Parathyroid adenoma (tissue), 2 donors: Measurements from ENCODE around the gene ALOX5AP.

Source experiments
- H2AFZ ChIP-seq: fragments of 300-600 bp; sonication (generic); one replicate; pipeline ENCODE4 v1.7.0; 2017; ENCODE audit warnings: antibody characterized with exemption, mild to moderate bottlenecking
- H3K27ac ChIP-seq: fragments of 300-600 bp; sonication (generic); one replicate; pipeline ENCODE4 v1.7.0; 2017
- H3K27me3 ChIP-seq: fragments of 300-600 bp; sonication (generic); one replicate; pipeline ENCODE4 v1.7.0; 2017; ENCODE audit warnings: low read length; ENCODE audit not compliant: control insufficient read depth, insufficient read depth
- H3K36me3 ChIP-seq: fragments of 300-600 bp; sonication (generic); one replicate; pipeline ENCODE4 v1.7.0; 2017; ENCODE audit warnings: low read length; ENCODE audit not compliant: control insufficient read depth, insufficient read depth
- H3K4me1 ChIP-seq: fragments of 300-600 bp; sonication (generic); one replicate; pipeline ENCODE4 v1.7.0; 2017; ENCODE audit warnings: control low read depth
- H3K4me2 ChIP-seq: fragments of 300-600 bp; sonication (generic); one replicate; pipeline ENCODE4 v1.7.0; 2017; ENCODE audit warnings: low read length
- H3K4me3 ChIP-seq: fragments of 300-600 bp; sonication (generic); one replicate; pipeline ENCODE4 v1.7.0; 2017; ENCODE audit warnings: low read depth, low read length
- H3K79me2 ChIP-seq: fragments of 300-600 bp; sonication (generic); one replicate; pipeline ENCODE4 v1.7.0; 2017; ENCODE audit warnings: control low read depth
- H3K9ac ChIP-seq: fragments of 300-600 bp; sonication (generic); one replicate; pipeline ENCODE4 v1.7.0; 2017; ENCODE audit warnings: mild to moderate bottlenecking
- H3K9me3 ChIP-seq: fragments of 300-600 bp; sonication (generic); one replicate; pipeline ENCODE4 v1.7.0; 2017; ENCODE audit warnings: low read length; ENCODE audit not compliant: control insufficient read depth
- CTCF ChIP-seq: fragments of 300-600 bp; sonication (generic); IDR thresholded peaks from one replicate; pipeline ENCODE4 v1.7.0; 2017; ENCODE audit warnings: antibody characterized with exemption, mild to moderate bottlenecking
- donor health status: primary hyperparathyroidism.

ALOX5AP gene

GRCh38 chr13:30712536-30713532 is 22.5 kb upstream of the ALOX5AP start:
- no peak overlapping the region for H3K27ac ChIP-seq

GRCh38 chr13:30714629-30715371 is 20.5 kb upstream of the ALOX5AP start:
- no peak overlapping the region for H3K9ac ChIP-seq
- no peak overlapping the region for H3K4me2 ChIP-seq
- H3K36me3 ChIP-seq: no peaks in the 10 kb centered on the region
- H3K27ac ChIP-seq: no peak overlapping the region
- no peak overlapping the region for H3K4me3 ChIP-seq
- no peak overlapping the region for H2AFZ ChIP-seq
- TF ChIP-seq CTCF: no peak
- no peaks in the 10 kb centered on the region for H3K4me1 ChIP-seq
- H3K79me2 ChIP-seq: no peaks in the 10 kb centered on the region
- H3K27me3 ChIP-seq: no peaks in the 10 kb centered on the region
- H3K9me3 ChIP-seq: no peaks in the 10 kb centered on the region

More at GRCh38 chr13:30712536-30713532, 22.5 kb upstream of the ALOX5AP start:
- no peak overlapping the region for H3K9ac ChIP-seq
- no peaks in the 10 kb centered on the region for H3K79me2 ChIP-seq
- H3K36me3 ChIP-seq: no peaks in the 10 kb centered on the region
- H3K4me2 ChIP-seq: no peak overlapping the region
- no peaks in the 10 kb centered on the region for H3K4me1 ChIP-seq
- H3K4me3 ChIP-seq: no peak overlapping the region
- TF ChIP-seq CTCF: no peak
- H3K9me3 ChIP-seq: no peaks in the 10 kb centered on the region
- H2AFZ ChIP-seq: no peak overlapping the region
- H3K27me3 ChIP-seq: no peaks in the 10 kb centered on the region

GRCh38 chr13:30715372-30715756 is 20.0 kb upstream of the ALOX5AP start:
- H3K9me3 ChIP-seq: no peaks in the 10 kb centered on the region
- H2AFZ ChIP-seq: no peak overlapping the region
- H3K36me3 ChIP-seq: no peaks in the 10 kb centered on the region
- H3K4me2 ChIP-seq: no peak overlapping the region
- TF ChIP-seq CTCF: no peak
- no peaks in the 10 kb centered on the region for H3K27me3 ChIP-seq
- H3K9ac ChIP-seq: no peak overlapping the region
- H3K4me1 ChIP-seq: no peaks in the 10 kb centered on the region
- no peak overlapping the region for H3K4me3 ChIP-seq
- no peaks in the 10 kb centered on the region for H3K79me2 ChIP-seq
- no peak overlapping the region for H3K27ac ChIP-seq

GRCh38 chr13:30715837-30716236 is 19.5 kb upstream of the ALOX5AP start:
- Histone ChIP-seq H3K27ac (no peak overlapping the region), H3K9me3 (no peaks in the 10 kb centered on the region), H3K4me1 (no peaks in the 10 kb centered on the region), H2AFZ (no peak overlapping the region), H3K4me3 (no peak overlapping the region), H3K79me2 (no peaks in the 10 kb centered on the region), H3K9ac (no peak overlapping the region), H3K4me2 (no peak overlapping the region), H3K27me3 (no peaks in the 10 kb centered on the region), H3K36me3 (no peaks in the 10 kb centered on the region)
- no peak for TF ChIP-seq CTCF
